GM04503 (cell line): ENCODE measurements around the gene YIF1A.
"Not testable (repeated sequence)": the region's sequence is repeated elsewhere in the genome, so short reads cannot be mapped to it uniquely, and the experiment has no call there.

Experiments
- DNase-seq: peaks from one replicate; pipeline ENCODE4 v3.0.0-alpha.2; 2012; ENCODE audit warnings: low read depth

The YIF1A gene

GRCh38 chr11:66268952-66269905 is 19.7 kb downstream of the YIF1A start:
- DNase-seq: no peak

GRCh38 chr11:66268244-66268951 is 20.5 kb downstream of the YIF1A start, which contains the start of gene RAB1B:
TSS of gene RAB1B (plus strand) at chr11:66268639. CDS start at chr11:66268680, 41 bp downstream.
- peak; percentile 92 for DNase-seq

GRCh38 chr11:66267379-66268243 is 21.3 kb downstream of the YIF1A start:
- DNase-seq: peak; percentile 29

- DNase-seq: no peak
These were observed 21.9 kb downstream of the YIF1A start for GRCh38 chr11:66267039-66267378.

GRCh38 chr11:66266378-66267038 is 22.4 kb downstream of the YIF1A start:
- DNase-seq: no peak

GRCh38 chr11:66265531-66266377 is 23.2 kb downstream of the YIF1A start:
- DNase-seq: no peak

GRCh38 chr11:66264914-66265313 is 24.0 kb downstream of the YIF1A start:
- DNase-seq: no peak

GRCh38 chr11:66264383-66264782 is 24.6 kb downstream of the YIF1A start:
- DNase-seq: no peak

- DNase-seq: no peak
These were observed 25.2 kb downstream of the YIF1A start for GRCh38 chr11:66263785-66264184.

- DNase-seq: no peak
These were observed 25.7 kb downstream of the YIF1A start for GRCh38 chr11:66263231-66263630.

- DNase-seq: no peak
These were observed 26.2 kb downstream of the YIF1A start for GRCh38 chr11:66262696-66263095.

GRCh38 chr11:66262191-66262590 is 26.8 kb downstream of the YIF1A start:
- no peak for DNase-seq

GRCh38 chr11:66261578-66261977 is 27.4 kb downstream of the YIF1A start:
- no peak for DNase-seq

- DNase-seq: no peak
These were observed 29.0 kb downstream of the YIF1A start for GRCh38 chr11:66259956-66260355.

- no peak for DNase-seq
These were observed 29.7 kb downstream of the YIF1A start for GRCh38 chr11:66259225-66259624.

GRCh38 chr11:66258473-66258893 is 30.5 kb downstream of the YIF1A start:
- no peak for DNase-seq

- not testable (repeated sequence) for DNase-seq
These were observed 35.9 kb downstream of the YIF1A start for GRCh38 chr11:66253081-66253480.

- DNase-seq: no peak
These were observed 37.1 kb downstream of the YIF1A start for GRCh38 chr11:66251809-66252208.

- no peak for DNase-seq
These were observed 40.0 kb downstream of the YIF1A start for GRCh38 chr11:66248903-66249302.

- DNase-seq: no peak
These were observed 41.1 kb downstream of the YIF1A start for GRCh38 chr11:66247801-66248200.

GRCh38 chr11:66247295-66247694 is 41.6 kb downstream of the YIF1A start:
- no peak for DNase-seq
